GM21515 (cell line): ENCODE measurements around the gene SPPL2A.
"Not testable (repeated sequence)": the region's sequence is repeated elsewhere in the genome, so short reads cannot be mapped to it uniquely, and the experiment has no call there.

ENCODE experiments used
- ATAC-seq: cut with Tn5 transposase; IDR thresholded peaks from one replicate; pipeline ENCODE4 v1.9.1; 2021; ENCODE audit not compliant: unreplicated experiment

The SPPL2A gene

DNA sequence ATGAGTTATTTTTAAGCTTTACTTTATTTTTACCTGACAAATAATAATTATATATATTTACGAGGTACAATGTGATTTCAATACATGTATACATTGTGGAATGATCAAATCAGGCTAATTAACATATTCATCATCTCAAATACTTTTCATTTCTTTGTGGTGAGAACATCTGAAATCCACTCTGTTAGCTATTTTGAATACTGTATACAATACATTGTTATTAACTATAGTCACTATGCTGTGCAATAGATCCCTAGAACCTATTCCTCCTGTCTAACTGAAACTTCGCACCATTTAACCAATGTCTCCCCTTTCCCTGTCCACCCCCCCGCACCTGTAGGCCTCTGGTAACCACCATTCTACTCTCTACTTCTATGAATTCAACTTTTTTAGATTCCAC is 7.9 kb upstream of the SPPL2A start:
- ATAC-seq, result no peak

DNA sequence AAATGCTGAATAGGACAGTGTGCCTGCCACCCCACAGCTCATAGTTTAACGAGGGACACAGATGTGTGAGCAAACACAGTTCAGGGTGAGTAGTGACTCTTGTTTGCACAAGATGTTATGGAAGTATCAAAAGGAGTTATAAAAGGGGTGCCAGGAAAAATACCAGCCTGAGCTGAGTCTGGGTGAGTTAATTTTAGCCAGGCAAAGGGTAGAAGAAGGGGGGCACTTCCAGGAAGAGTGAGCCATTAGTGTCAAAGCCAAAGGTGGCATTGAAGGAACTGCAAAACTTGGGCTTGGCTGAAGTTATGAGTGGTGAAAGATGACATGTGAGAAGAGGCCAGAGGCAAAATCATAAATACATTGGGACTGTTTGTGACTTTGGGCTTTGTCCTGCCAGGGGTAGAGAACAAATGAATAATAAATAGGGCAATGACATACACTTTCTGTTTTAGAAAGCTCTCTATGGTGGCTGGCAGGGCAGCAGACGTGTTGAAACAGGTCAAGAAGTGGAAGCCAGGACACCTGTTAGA is 1.9 kb upstream of the SPPL2A start:
- ATAC-seq, result no peak

DNA sequence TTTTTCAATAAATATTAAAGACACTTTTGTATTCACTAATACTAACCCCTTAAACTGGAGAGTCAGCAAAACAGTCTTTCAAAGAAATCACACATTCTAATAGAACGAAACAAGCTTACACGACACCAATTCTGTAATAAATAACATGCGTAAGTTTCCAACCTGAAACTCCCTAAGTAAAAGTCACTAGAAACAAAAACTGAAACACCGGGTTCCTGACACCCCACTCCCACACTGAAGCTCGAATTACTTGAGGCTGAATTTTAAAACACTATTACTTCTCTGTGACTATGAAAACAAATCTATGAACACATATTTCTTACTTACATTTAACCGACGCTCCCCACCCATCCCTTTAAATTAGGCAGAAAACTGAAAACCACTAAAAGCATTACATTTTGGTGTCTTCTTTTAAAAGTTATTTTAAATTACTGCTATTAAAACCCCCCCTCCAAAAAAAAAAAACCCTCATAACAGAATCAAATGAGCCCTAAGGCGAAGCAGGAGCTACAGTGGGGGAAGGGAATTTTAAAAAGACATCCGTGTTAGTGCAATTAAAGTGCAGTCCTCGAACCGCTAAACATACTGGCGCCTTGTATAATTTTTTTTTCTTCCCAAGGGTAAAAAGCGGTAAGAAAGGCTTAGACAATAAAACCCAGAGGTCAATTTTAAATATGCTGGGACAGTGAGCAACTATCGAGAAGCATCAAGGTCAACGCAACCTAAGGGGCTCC is 878 bp downstream of the SPPL2A start:
- ATAC-seq, result no peak

DNA sequence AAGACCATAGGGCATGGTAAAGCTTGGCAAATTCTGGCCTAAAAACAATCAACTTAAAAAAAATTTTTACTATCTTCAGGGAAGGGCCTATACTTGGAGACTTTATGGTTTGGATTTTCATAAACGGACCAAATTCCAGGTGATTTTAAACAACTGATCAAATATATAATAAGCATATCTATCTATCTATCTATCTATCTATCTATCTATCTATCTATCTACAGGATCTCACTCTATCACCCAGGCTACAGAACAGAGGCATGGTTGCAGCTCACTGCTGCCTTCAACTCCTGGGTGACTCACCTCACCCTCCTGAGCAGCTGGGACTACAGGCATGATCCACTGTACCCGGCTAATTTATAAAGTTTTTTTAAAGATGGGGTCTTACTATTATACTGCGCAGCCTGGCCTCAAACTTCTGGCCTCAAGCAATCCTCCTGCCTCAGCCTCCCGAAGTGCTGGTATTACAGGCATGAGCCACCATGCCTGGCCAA is 6.7 kb downstream of the SPPL2A start:
- ATAC-seq, result no peak

DNA sequence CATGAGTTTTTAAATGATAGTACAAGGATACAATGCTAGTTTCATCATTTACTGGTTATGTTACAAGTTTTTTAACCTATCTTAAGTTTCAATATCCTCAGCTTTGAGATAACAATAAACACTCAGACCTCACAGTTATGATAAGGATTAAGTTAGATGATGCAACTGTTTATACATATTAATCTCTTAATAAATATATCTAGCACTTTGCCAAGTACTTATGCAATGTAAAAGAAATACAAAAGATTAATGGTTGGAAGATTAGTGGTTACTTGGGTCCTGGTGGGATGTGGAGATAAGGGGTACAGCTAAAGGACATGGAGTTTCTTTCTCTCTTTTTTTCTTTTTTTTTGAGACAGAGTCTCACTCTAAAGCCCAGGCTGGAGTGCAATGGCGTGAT is 12.0 kb downstream of the SPPL2A start:
- ATAC-seq, result no peak

DNA sequence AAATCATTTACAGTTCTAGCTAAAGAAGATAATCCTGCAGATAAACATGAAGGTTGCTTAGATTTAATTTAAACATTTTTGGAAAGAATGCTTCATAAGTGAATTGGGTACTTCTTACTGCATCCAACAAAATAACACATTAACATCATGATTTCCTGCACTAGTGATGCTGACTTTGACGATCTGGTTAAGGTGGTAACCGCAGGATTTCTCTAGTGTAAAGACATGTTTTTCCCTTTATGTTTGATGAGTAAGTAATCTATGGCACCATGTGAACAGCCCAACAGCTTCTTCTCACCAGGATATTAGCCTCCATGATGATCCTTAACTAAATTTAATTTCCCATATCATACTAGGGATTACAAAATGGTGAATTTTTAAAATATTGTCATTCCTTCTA is 14.1 kb downstream of the SPPL2A start:
- no peak for ATAC-seq

DNA sequence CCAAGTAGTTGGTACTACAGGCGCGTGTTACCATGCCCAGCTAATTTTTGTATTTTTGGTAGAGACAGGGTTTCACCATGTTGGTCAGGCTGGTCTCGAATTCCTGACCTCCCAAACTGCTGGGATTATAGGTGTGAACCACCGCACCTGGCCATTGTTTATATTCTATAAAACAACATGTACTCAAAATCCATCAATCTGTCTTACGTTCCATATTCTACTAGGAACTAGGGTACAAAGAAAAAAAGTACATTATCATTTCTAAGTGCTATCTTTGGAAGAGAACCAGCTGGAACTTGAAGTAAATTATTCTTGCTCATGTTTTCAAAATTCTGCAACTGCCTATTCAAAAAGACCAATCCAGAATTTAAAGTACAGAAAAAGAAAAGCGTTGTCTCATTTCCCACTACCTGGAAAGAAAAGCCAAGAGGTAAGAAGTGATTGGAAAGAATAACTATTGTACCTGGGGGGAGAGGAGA is 15.2 kb downstream of the SPPL2A start:
- ATAC-seq, result no peak

DNA sequence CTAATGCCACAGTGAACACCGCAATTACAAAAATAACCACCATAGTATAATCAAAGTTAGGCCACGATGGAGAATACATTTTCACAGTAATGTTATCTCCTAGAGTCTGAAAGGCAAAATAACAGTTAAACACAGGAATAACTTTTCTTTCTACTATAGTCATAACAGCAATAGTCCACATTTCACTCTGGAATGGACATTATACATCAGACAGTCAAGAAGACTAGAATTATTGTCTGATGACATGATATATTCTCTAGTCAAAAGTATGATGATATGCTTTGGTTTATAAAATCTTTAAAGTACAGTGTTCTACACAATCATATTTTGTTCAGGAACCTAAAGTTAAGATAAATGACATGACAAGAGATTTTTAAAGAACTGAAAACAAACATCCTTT is 18.0 kb downstream of the SPPL2A start:
- no peak for ATAC-seq

DNA sequence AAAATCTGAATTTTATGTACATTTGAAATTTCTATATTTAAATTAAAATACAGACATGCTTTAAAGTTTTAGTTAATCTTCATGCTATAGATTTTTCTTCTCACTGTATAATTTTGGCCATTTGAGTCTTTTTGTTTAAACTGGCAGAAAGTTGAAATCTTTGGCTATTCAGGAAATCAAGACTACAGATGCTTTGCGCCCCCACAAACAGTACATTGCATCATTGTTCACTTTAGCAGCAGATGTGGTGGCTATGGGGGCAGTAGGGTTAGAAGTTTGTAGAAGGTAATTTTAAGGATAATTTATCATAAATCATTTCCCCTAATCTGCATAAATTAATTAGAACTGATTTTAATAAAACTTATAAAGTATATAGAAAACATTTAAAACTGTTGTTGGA is 20.9 kb downstream of the SPPL2A start:
- ATAC-seq, result no peak

DNA sequence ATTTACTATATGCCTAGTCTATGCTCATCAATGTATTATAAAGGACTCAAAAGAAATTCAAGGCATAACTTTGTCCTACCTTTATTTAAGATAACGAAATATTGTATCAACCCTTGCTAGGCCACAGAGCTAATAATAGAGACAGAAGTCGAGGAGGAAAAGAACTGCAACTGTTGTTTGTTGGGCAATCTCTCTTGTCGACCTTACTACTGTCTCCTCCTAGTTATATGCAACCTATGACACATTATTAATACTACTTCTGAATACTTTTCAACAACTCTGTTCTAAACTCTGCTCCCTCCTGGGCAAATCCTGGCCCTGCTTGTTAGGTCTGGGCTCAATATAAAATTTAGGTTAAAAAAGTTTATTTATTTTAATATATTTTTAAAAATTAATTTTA is 24.6 kb downstream of the SPPL2A start:
- ATAC-seq, result no peak

DNA sequence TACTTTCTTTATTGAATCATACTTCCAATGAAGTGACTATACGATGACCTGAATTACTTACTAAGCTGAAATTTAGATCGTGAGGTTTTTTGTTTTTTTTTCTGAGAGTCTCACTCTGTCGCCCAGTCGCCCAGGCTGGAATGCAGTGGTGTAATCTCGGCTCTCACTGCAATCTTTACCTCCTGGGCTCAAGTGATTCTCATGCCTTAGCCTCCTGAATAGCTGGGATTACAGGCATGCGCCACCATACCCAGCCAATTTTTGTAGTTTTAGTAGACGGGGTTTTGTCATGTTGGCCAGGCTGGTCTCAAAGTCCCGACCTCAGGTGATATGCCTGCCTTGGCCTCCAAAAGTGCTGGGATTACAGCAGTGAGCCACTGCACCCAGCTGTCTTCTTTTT is 28.7 kb downstream of the SPPL2A start:
- no peak for ATAC-seq

DNA sequence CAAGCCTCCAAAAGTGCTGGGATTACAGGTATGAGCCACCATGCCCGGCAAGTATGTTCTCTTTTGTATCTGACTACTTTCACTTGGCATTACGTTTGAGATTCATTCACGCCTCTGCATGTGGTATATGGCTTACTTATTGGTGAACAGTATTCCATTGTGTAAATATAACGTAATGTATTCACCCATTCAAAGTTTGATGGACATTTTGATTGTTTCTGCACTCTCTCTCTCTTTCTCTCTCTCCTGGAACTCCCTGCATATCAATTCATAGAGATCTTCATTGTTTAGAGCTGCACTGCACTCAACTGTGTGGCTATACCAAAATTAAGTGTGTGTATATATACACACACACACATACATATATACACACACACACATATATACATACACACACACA is 30.4 kb downstream of the SPPL2A start:
- ATAC-seq, result no peak

DNA sequence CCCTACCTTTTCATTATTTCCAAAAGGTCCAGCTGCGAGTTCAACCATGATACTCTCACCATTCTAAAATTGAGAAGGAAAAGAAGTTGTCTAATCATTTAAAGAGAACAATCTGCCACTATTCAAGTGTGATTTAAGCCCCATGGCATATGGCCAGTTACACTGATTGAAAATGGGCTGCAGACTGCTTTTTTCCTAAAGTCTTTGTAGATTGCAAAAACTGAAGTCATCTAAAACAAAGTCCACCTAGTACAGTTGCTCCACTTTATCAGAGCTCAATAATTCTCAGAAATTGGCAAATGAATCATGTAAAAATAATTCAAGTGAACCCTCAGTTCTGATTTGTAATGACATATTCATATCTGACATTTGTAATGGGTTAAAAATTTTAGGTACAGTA is 39.2 kb downstream of the SPPL2A start:
- no peak for ATAC-seq

DNA sequence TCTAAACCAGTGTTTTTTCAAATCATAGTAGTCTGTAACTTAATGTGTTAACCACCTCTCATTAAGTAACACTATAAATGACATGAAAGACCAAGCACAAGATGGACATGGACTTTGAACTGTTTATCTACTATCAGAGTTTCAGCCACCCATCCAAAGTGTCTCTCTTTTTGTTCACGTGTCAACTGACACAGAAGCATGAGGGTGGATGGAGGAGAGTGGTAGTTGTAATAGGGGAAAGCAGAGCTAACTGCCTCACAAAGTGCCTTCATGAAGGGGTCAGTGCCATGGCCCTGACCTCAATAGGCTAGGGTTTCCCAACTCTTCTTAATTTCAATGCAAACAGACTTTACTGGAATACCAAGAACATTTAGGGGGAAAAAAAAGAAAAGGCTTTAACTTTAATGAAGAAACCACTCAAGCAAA is 46.8 kb downstream of the SPPL2A start:
- no peak for ATAC-seq

DNA sequence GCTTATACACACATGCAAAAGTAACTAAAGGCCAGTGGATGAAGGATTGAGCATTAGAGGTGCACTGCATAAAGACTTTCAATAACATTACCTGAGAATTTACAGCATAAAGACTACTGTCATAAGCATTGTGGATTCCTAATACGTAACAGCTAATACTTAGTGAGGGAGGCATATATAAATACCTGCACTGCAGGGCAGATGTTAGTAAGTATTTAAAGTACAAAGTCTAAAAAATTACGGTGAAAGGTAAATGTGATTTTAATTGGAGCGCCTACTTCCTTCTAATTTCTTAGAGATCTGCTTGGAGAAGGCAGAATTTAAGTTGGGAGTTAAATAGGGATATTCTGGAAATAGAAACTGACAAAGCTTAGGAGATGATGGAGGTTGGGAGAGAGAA is 53.5 kb downstream of the SPPL2A start:
- ATAC-seq, result no peak

DNA sequence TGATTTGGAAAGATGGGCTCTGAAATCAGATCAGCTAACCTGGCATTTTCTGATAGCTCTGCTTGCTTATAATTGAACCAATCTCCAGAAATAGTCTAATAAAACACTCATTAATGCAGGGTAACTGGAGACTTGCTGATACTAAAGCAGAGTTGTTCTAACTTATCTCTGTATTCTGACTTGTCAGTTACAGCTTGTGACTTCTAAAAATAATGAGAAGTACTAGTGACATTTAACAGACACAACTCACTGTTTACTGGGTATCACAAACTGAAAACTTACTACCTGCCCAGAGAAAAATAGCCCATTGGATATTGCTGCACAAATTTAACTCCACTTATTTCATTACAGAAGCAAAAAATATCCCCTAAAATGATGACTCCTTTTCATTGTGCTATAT is 54.9 kb downstream of the SPPL2A start:
- ATAC-seq, result no peak

DNA sequence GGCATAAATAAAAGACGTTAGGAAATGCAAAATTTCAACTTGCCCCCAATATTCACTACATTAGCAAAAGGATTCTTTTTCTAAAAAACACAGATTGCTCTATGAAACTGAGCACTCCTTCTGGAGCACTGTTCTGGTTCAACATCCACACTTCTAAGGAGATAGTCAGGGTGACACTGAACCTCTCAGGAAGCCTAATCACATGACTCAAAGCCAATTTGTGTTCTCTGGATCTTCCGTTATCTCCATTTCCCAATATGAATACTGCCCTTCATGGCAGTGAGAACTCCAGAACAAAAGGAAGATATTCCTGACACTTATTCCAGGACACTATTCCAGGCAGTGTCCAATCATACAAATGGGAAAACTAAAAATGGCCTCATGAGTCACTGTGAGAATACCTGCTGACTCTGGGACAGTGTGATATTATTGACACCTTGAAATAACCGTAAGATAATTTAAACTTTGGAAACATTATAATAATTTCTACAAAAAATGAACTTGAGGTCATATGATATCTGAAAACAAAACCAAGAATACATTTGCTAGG is 57.6 kb downstream of the SPPL2A start:
- no peak for ATAC-seq

DNA sequence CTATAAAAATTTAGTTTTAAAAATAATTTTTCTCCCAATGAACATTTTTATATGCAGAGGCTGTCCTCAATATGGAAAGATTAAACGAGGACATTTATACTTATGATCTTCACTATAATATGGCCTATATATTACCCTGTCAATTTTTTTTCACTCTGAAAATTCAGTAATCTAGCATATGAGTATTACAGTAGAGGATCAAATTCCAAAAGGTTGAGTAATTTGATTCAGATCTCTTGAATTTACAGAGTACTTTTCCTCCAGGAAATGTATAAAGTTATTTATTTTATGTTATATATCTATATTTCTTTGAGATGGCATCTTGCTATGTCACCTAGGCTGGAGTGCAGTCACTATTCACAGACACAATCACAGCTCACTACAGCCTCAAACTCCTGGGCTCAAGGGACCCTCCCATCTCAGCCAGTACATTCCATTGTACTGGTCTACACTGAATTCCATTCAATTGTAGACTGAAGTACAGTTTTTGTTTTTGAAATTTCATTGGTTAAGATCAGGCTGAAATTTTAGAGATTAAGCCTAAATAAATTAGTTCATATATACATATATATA is 62.7 kb downstream of the SPPL2A start:
- ATAC-seq, result no peak

DNA sequence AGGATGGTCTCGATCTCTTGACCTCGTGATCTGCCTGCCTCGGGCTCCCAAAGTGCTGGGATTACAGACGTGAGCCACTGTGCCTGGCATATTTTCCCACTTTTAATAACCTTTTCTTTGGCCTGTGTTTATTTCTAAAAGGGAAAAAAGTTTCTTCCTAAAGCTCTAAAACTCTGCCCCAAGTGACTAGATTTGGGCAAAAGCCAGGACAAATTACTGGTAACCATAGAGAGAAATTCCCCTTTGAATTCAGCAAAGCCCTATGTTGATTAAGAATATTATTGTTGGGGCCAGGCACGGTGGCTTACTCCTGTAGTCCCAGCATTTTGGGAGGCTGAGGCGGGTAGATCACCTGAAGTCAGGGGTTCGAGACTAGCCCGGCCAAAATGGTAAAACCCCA is 67.4 kb downstream of the SPPL2A start:
- ATAC-seq, result no peak

DNA sequence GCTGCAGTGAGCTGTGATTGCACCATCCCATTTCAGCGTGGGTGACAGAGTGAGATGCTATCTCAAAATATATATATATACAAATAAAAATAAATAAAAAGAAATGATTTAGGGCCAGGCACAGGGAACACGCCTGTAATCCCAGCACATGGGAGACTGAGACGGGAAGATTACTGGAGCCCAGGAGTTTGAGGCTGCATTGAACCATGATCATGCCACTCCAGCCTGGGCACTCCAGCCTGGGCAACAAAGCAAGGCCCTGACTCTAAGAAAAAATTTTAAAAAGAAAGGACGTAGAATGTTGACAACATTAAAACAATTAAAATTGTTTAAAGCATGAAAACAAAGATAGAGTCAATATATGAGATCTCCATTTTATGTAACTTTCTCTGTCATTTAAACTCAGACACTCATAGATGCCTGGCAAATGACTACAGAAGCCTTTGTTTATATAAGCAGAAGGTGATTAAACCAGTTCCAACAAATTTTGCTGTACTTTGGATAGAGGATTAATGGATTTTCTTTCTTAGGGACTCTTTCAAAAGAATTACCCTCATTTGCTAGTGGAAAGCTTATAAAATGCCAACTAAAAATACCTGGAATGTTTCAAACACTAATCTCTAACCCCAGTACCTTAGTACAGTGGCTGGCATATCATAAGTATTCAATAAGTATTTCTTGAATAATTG is 68.3 kb downstream of the SPPL2A start:
- no peak for ATAC-seq

DNA sequence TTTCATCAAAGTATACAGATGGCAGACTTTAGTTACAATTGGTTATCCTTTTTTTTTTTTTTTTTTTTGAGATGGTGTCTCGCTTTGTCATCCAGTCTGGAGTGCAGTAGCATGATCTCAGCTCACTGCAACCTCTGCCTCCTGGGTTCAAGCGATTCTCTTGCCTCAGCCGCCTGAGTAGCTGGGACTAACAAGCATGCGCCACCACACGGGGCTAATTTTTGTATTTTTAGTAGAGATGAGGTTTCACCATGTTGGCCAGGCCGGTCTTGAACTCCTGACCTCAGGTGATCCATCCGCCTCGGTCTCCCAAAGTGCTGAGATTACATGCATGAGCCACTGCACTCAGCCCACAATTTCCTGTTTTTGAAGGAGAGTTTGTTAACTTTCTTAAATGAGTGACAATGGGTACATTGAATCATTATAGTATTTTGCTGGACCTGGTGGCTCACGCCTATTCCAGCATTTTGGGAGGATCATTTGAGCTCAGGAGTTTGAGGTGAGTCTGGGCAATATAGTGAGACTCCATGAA is 70.8 kb downstream of the SPPL2A start:
- ATAC-seq, result not testable (repeated sequence)
